ENCODE data around the gene MAP7D2.

MAP7D2 gene

GRCh38 chrX:20112022-20112774 lies 4.5 kb downstream of the MAP7D2 start:
- no peak for DNase-seq

- DNase-seq, result no peak
Observed at GRCh38 chrX:20111271-20111670, 5.4 kb downstream of the MAP7D2 start.

GRCh38 chrX:20101934-20102581 lies 14.6 kb downstream of the MAP7D2 start:
- DNase-seq, result no peak

- no peak for DNase-seq
Observed at GRCh38 chrX:20091499-20091898, 25.2 kb downstream of the MAP7D2 start.

GRCh38 chrX:20089845-20090244 lies 26.9 kb downstream of the MAP7D2 start:
- DNase-seq, result no peak

- no peak for DNase-seq
Observed at GRCh38 chrX:20080277-20080676, 36.4 kb downstream of the MAP7D2 start.

GRCh38 chrX:20071511-20072079 lies 45.1 kb downstream of the MAP7D2 start:
- no peak for DNase-seq

- no peak for DNase-seq
Observed at GRCh38 chrX:20067709-20068561, 48.8 kb downstream of the MAP7D2 start.

GRCh38 chrX:20066968-20067708 lies 49.6 kb downstream of the MAP7D2 start:
- DNase-seq, result no peak

- no peak for DNase-seq
Observed at GRCh38 chrX:20063716-20064351, 52.9 kb downstream of the MAP7D2 start.

GRCh38 chrX:20063153-20063552 lies 53.6 kb downstream of the MAP7D2 start:
- no peak for DNase-seq

- no peak for DNase-seq
Observed at GRCh38 chrX:20061855-20062254, 54.9 kb downstream of the MAP7D2 start.

GRCh38 chrX:20060961-20061748 lies 55.6 kb downstream of the MAP7D2 start:
- no peak for DNase-seq

GRCh38 chrX:20059467-20060128 lies 57.1 kb downstream of the MAP7D2 start:
- no peak for DNase-seq

- DNase-seq, result no peak
Observed at GRCh38 chrX:20057479-20057878, 59.2 kb downstream of the MAP7D2 start.

- DNase-seq, result no peak
Observed at GRCh38 chrX:20056704-20057103, 60.0 kb downstream of the MAP7D2 start.

GRCh38 chrX:20053537-20053936 lies 63.2 kb downstream of the MAP7D2 start:
- no peak for DNase-seq

GRCh38 chrX:20046864-20047263 lies 69.8 kb downstream of the MAP7D2 start:
- no peak for DNase-seq

- DNase-seq, result no peak
Observed at GRCh38 chrX:20046223-20046622, 70.5 kb downstream of the MAP7D2 start.

- no peak for DNase-seq
Observed at GRCh38 chrX:20042221-20042620, 74.5 kb downstream of the MAP7D2 start.

- DNase-seq, result no peak
Observed at GRCh38 chrX:20038966-20039365, 77.7 kb downstream of the MAP7D2 start.

All from activated CD8-positive, alpha-beta memory T cell treated with anti-CD3 and anti-CD28 coated beads, Interleukin-2, amount 50 U/mL, for 4 hours (primary cell).